PFSK-1 (cell line): ENCODE data around the gene PTPRK.

Experiments used
- POLR2AphosphoS5 ChIP-seq: IDR thresholded peaks from 2 replicates; pipeline ENCODE4 v1.6.1; 2012; ENCODE audit warnings: low read depth, mild to moderate bottlenecking, control low read depth, low read length, moderate library complexity
- REST ChIP-seq, 2 experiments: IDR thresholded peaks; 2 replicates each; pipeline versions ENCODE4 v1.6.1 to v1.8.0; 2011 to 2012; ENCODE audit warnings: low read depth in 2 of 2, low read length in 2 of 2, control low read depth in 1 of 2, inconsistent platforms in 1 of 2, mild to moderate bottlenecking in 1 of 2, moderate library complexity in 1 of 2; ENCODE audit not compliant: insufficient read depth in 1 of 2

GRCh38 chr6:128437685-128438084, 82.7 kb downstream of the PTPRK start:
- TF ChIP-seq REST (IDR thresholded peaks at IDR 0.05; ENCODE audit: insufficient read depth in 1 of 2, low read depth in 2 of 2, low read length in 2 of 2) (no peak), POLR2AphosphoS5 (no peak)
